Heart left ventricle (tissue), 16 donors: ENCODE data around the gene HAL. TPM values are rescaled to one million over a fixed set of nuclear protein-coding genes. Genes with fewer than 3 reads are reported as not detected.

ENCODE experiments used
- ATAC-seq, 4 donors: fragments of 200-7000 bp; cut with Tn5 transposase; one replicate each; pipeline ENCODE4 v1.9.1; 2020 to 2022; ENCODE audit warnings: moderate library complexity in 4 of 4, mild to moderate bottlenecking in 3 of 4, moderate number of reproducible peaks in 1 of 4
- DNase-seq, 5 donors: peaks; one replicate each; pipeline ENCODE4 v3.0.0-alpha.2; 2020
- H3K27ac ChIP-seq, 12 donors: fragments of 200-600 bp; sonication (generic) in 4 of 12; one replicate each; pipeline versions ENCODE4 v1.5.0 to v1.8.0; 2016 to 2022; ENCODE audit warnings: mild to moderate bottlenecking in 2 of 12
- H3K27me3 ChIP-seq, 9 donors: fragments of 200-600 bp; sonication (generic) in 2 of 9; one replicate each; pipeline versions ENCODE4 v1.5.1 to v1.8.0; 2016 to 2022; ENCODE audit warnings: mild to moderate bottlenecking in 3 of 9
- H3K36me3 ChIP-seq, 9 donors: fragments of 200-600 bp; sonication (generic) in 2 of 9; one replicate each; pipeline versions ENCODE4 v1.5.0 to v1.8.0; 2018 to 2022; ENCODE audit warnings: mild to moderate bottlenecking in 2 of 9
- H3K4me1 ChIP-seq, 12 donors: fragments of 200-600 bp; sonication (generic) in 4 of 12; one replicate each; pipeline versions ENCODE4 v1.5.0 to v1.8.0; 2016 to 2022; ENCODE audit warnings: mild to moderate bottlenecking in 3 of 12
- H3K4me3 ChIP-seq, 12 donors: fragments of 200-600 bp; sonication (generic) in 4 of 12; one replicate each; pipeline versions ENCODE4 v1.5.0 to v1.8.0; 2017 to 2022; ENCODE audit warnings: mild to moderate bottlenecking in 9 of 12, moderate library complexity in 4 of 12
- H3K9me3 ChIP-seq, 12 donors: fragments of 200-600 bp; sonication (generic) in 4 of 12; one replicate each; pipeline versions ENCODE4 v1.5.0 to v1.8.0; 2016 to 2022; ENCODE audit warnings: mild to moderate bottlenecking in 1 of 12
- CTCF ChIP-seq, 12 donors: fragments of 200-600 bp; sonication (generic) in 4 of 12; IDR thresholded peaks; one replicate each; pipeline versions ENCODE4 v1.5.0 to v1.8.0; 2018 to 2022; ENCODE audit warnings: antibody characterized with exemption in 12 of 12, mild to moderate bottlenecking in 5 of 12
- POLR2A ChIP-seq, 2 donors: fragments of 450-650 bp; IDR thresholded peaks; one replicate each; pipeline ENCODE4 v1.6.1; 2017; ENCODE audit warnings: antibody characterized with exemption in 2 of 2, mild to moderate bottlenecking in 2 of 2, moderate library complexity in 2 of 2
- WGBS, 4 donors: extraction: QIAGEN DNeasy Blood & Tissue Kit in 2 of 4; methylation state at CpG; one replicate each; pipeline versions ENCODE4 v1.1.5 to v1.1.7; 2013 to 2018; 5-methylcytosine and 5-hydroxymethylcytosine counted together
- intact Hi-C, 10 donors: fragments of 100-400 bp; cut with DNase I; formaldehyde crosslinking; loops; one replicate each; pipeline versions ENCODE4 v1.11.1 to v1.14.2; 2022
- polyA plus RNA-seq, 2 donors: library from polyadenylated mRNA; stranded (reverse); fragments of 200-250 nt; gene quantifications; one replicate each; pipeline ENCODE4 v1.2.3, GENCODE V29; 2013
- total RNA-seq, 9 donors: library from RNA; depleted of rRNA in 2 of 9; stranded (reverse); fragments of >200 nt in 2 of 9; fragmentation: NEBNext Ultra II Directional in 3 of 9; extraction: Animal tissue kit (Norgen Biotek cat#: 25700) in 3 of 9; gene quantifications; one replicate each; pipeline versions ENCODE4 v1.1.0 to v1.2.4, GENCODE V29; 2016 to 2023
- donor health status: ischemic (EF 13 %, LVEDD 7.1; RV severe dilation, severe dysfunction).
- donor health status: healthy with polysubstance abuse.
- donor health status: DM: no; HTN: yes; CAD: no.
- donor health status: DM: no; HTN: no; CAD: no.
- donor health status: ischemic (EF 25% LVEDD 6.9; RV normal size, moderate dysfunction).
- donor health status: ischemic (EF 25% LVEDD 5.7; RV mildly dilated, moderate dysfunction).
- donor health status: healthy.
- donor health status: DM: yes; HTN: yes; CAD: no.
- donor health status: ischemic (EF 35%, LVEDD 5.7; RV mildly dilated, moderate dysfunction).
- donor health status: nonischemic (EF 11% LVEDD 7.7; RV severe dilation, severe dysfunction).
- donor health status: DM: yes; HTN: yes; CAD: no.
- donor health status: PGD.
- donor health status: ischemic (EF 29% LVEDD 5.4; RV normal size, mild dysfunction).
- donor health status: nonischemic (EF 23%, LVEDD 6.1; RV moderate dilation, normal function).

HAL gene
- total and polyA plus RNA-seq, 11 donors: 0.04 to 0.79 (median 0.11) TPM; not detected in 5

- Histone ChIP-seq H3K27me3 (no peaks in the 10 kb centered on the region), H3K27ac (no peak overlapping the region), H3K36me3 (peaks cover 0 to 50% (median 37%) of the 10 kb centered on the region in 9 donors), H3K9me3 (no peaks in the 10 kb centered on the region), H3K4me3 (no peak overlapping the region), H3K4me1 (peaks cover 0 to 4% (median 0%) of the 10 kb centered on the region in 12 donors)
- intact Hi-C loops: loop anchor here (2.0 to 10.0 kb wide), 9 partner anchors 81 to 417 kb away; no protein-coding TSS in a partner anchor
- WGBS, 4 donors: 80 to 88% (median 84%) methylated on average over 5 of the region's 5 CpGs
- no peak for ATAC-seq
- DNase-seq: no peak
- TF ChIP-seq CTCF (IDR thresholded peaks at IDR 0.05) (no peak), POLR2A (IDR thresholded peaks at IDR 0.05) (no peak)
Measured at GRCh38 chr12:95999484-95999883, 3.3 kb upstream of the HAL start.

GRCh38 chr12:95998611-95999286, 2.6 kb upstream of the HAL start:
- H3K27ac ChIP-seq: no peak overlapping the region
- TF ChIP-seq CTCF (IDR thresholded peaks at IDR 0.05) (peak; percentile 44 to 73 (median 66)), POLR2A (IDR thresholded peaks at IDR 0.05) (no peak)
- intact Hi-C loops: loop anchor here (2.0 to 10.0 kb wide), 9 partner anchors 80 to 416 kb away; no protein-coding TSS in a partner anchor
- H3K4me1 ChIP-seq: peaks cover 0 to 4% (median 0%) of the 10 kb centered on the region in 12 donors
- H3K9me3 ChIP-seq: no peaks in the 10 kb centered on the region
- peak in 2 of 5 donors; percentile 27 to 30 for DNase-seq
- H3K4me3 ChIP-seq: no peak overlapping the region
- peaks cover 0 to 42% (median 30%) of the 10 kb centered on the region in 9 donors for H3K36me3 ChIP-seq
- H3K27me3 ChIP-seq: no peaks in the 10 kb centered on the region
- ATAC-seq: peak; percentile 63 to 92 (median 87)
- 12 to 20% (median 18%) methylated on average over 7 of the region's 7 CpGs for WGBS, 4 donors

- no peak for TF ChIP-seq CTCF (IDR thresholded peaks at IDR 0.05)
- TF ChIP-seq POLR2A (IDR thresholded peaks at IDR 0.05): no peak
- 87 to 91% (median 89%) methylated on average over 5 of the region's 5 CpGs for WGBS, 4 donors
- DNase-seq: no peak
- no peaks in the 10 kb centered on the region for H3K27me3 ChIP-seq
- no peak overlapping the region for H3K4me3 ChIP-seq
- H3K4me1 ChIP-seq: peaks cover 0 to 4% (median 0%) of the 10 kb centered on the region in 12 donors
- peaks cover 0 to 35% (median 22%) of the 10 kb centered on the region in 9 donors for H3K36me3 ChIP-seq
- intact Hi-C loops: loop anchor here (2.0 to 10.0 kb wide), 9 partner anchors 79 to 416 kb away; no protein-coding TSS in a partner anchor
- no peak overlapping the region for H3K27ac ChIP-seq
- no peaks in the 10 kb centered on the region for H3K9me3 ChIP-seq
- no peak for ATAC-seq
Measured at GRCh38 chr12:95997911-95998510, 1.9 kb upstream of the HAL start.

GRCh38 chr12:95997276-95997675, 1.1 kb upstream of the HAL start:
- no peak overlapping the region for H3K4me3 ChIP-seq
- no peaks in the 10 kb centered on the region for H3K9me3 ChIP-seq
- no peaks in the 10 kb centered on the region for H3K27me3 ChIP-seq
- no peak for ATAC-seq
- peaks cover 0 to 28% (median 15%) of the 10 kb centered on the region in 9 donors for H3K36me3 ChIP-seq
- 85 to 92% (median 91%) methylated on average over 3 of the region's 3 CpGs for WGBS, 4 donors
- DNase-seq: no peak
- TF ChIP-seq CTCF (IDR thresholded peaks at IDR 0.05) (no peak), POLR2A (IDR thresholded peaks at IDR 0.05) (no peak)
- no peak overlapping the region for H3K27ac ChIP-seq
- intact Hi-C loops: loop anchor here in 9 of 10 donors (5.0 to 10.0 kb wide), 5 partner anchors 80 to 415 kb away; no protein-coding TSS in a partner anchor
- H3K4me1 ChIP-seq: peaks cover 0 to 4% (median 0%) of the 10 kb centered on the region in 12 donors
